IMR-90 (cell line): ENCODE results near the gene RRP1B.

Experiments
- CTCF ChIP-seq: conservative IDR thresholded peaks from 2 replicates; pipeline ENCODE4 v1.5.1; 2012; ENCODE audit warnings: mild to moderate bottlenecking, low read depth, low read length, improper control_type of control experiment
- RFX5 ChIP-seq: IDR thresholded peaks from 2 replicates; pipeline ENCODE4 v1.8.0; 2012; ENCODE audit warnings: low read depth, mild to moderate bottlenecking, low read length, moderate library complexity

- TF ChIP-seq CTCF = no peak
- TF ChIP-seq RFX5 = no peak
Measured at GRCh38 chr21:43644071-43644470, 15.3 kb upstream of the RRP1B start.
